Neural progenitor cell (in vitro differentiated cells): ENCODE measurements around the gene ZNF343. TPM values are rescaled to one million over a fixed set of nuclear protein-coding genes. Genes with fewer than 3 reads are reported as not detected.

Experiments used
- DNase-seq: peaks from one replicate; pipeline ENCODE4 v3.0.0-alpha.2; 2016; ENCODE audit warnings: low spot score
- H2AFZ ChIP-seq: fragments of 200-600 bp; sonication (generic); replicated peaks from 2 replicates; pipeline ENCODE4 v1.6.1; 2016; ENCODE audit warnings: antibody characterized with exemption
- H3F3A ChIP-seq: fragments of 200-600 bp; sonication (generic); 2 replicates; pipeline ENCODE4 v1.6.1; 2016; ENCODE audit warnings: antibody characterized with exemption, low read depth
- H3K27ac ChIP-seq: fragments of 200-600 bp; sonication (generic); 2 replicates; pipeline ENCODE4 v1.5.1; 2016; ENCODE audit warnings: mild to moderate bottlenecking
- H3K27me3 ChIP-seq: fragments of 200-600 bp; sonication (generic); 2 replicates; pipeline ENCODE4 v1.6.1; 2016; ENCODE audit warnings: mild to moderate bottlenecking, moderate library complexity
- H3K36me3 ChIP-seq: fragments of 200-600 bp; sonication (generic); 2 replicates; pipeline ENCODE4 v1.5.1; 2016
- H3K4me1 ChIP-seq: fragments of 200-600 bp; sonication (generic); 2 replicates; pipeline ENCODE4 v1.6.1; 2016; ENCODE audit warnings: mixed run types
- H3K4me2 ChIP-seq: fragments of 200-600 bp; sonication (generic); 2 replicates; pipeline ENCODE4 v1.6.1; 2016
- H3K4me3 ChIP-seq: fragments of 200-600 bp; sonication (generic); 2 replicates; pipeline ENCODE4 v1.5.1; 2016
- H3K79me2 ChIP-seq: fragments of 200-600 bp; sonication (generic); 2 replicates; pipeline ENCODE4 v1.6.1; 2016; ENCODE audit warnings: low read depth
- H3K9ac ChIP-seq: fragments of 200-600 bp; sonication (generic); 2 replicates; pipeline ENCODE4 v1.6.1; 2016
- H3K9me3 ChIP-seq: fragments of 200-600 bp; sonication (generic); 2 replicates; pipeline ENCODE4 v1.5.1; 2016; ENCODE audit warnings: low read depth
- H4K20me1 ChIP-seq: fragments of 200-600 bp; sonication (generic); 2 replicates; pipeline ENCODE4 v1.6.1; 2016; ENCODE audit warnings: low read depth
- H3K27ac Mint-ChIP-seq: 3 replicates; pipeline ENCODE4 v1.8.0; 2021; ENCODE audit warnings: mixed read lengths
- H3K27me3 Mint-ChIP-seq: 2 replicates; pipeline ENCODE4 v1.8.0; 2022; ENCODE audit warnings: low read depth, mild to moderate bottlenecking, inconsistent platforms, moderate library complexity, mixed read lengths; ENCODE audit not compliant: insufficient read depth
- H3K36me3 Mint-ChIP-seq: 3 replicates; pipeline ENCODE4 v1.8.0; 2021; ENCODE audit warnings: mixed read lengths
- H3K4me1 Mint-ChIP-seq: 3 replicates; pipeline ENCODE4 v1.8.0; 2021; ENCODE audit warnings: mixed read lengths
- H3K4me3 Mint-ChIP-seq: 3 replicates; pipeline ENCODE4 v1.8.0; 2021; ENCODE audit warnings: mild to moderate bottlenecking, moderate library complexity, mixed read lengths
- H3K9me3 Mint-ChIP-seq: 3 replicates; pipeline ENCODE4 v1.8.0; 2020; ENCODE audit warnings: mixed read lengths
- CTCF ChIP-seq: fragments of 200-600 bp; sonication (generic); IDR thresholded peaks from 2 replicates; pipeline ENCODE4 v1.5.1; 2017; ENCODE audit warnings: antibody characterized with exemption, mild to moderate bottlenecking
- EZH2 ChIP-seq: fragments of 200-600 bp; sonication (generic); IDR thresholded peaks from 2 replicates; pipeline ENCODE4 v1.6.1; 2017; ENCODE audit warnings: antibody characterized with exemption, mild to moderate bottlenecking, moderate library complexity
- EZH2phosphoT487 ChIP-seq: fragments of 200-600 bp; sonication (generic); IDR thresholded peaks from 2 replicates; pipeline ENCODE4 v1.6.1; 2017; ENCODE audit warnings: antibody characterized with exemption
- total RNA-seq: library from RNA; depleted of rRNA; stranded (reverse); fragments of >200 nt; gene quantifications from 2 replicates; pipeline ENCODE4 v1.2.3, GENCODE V29; 2015; ENCODE audit warnings: low replicate concordance

The ZNF343 gene
- total RNA-seq, 1 donor from 2014 or later: 7.4 TPM

GRCh38 chr20:2485080-2485479 is 23.6 kb downstream of the ZNF343 start:
- no peaks in the 10 kb centered on the region for H3K4me1 Mint-ChIP-seq
- H3K4me3 ChIP-seq: no peak overlapping the region
- no peaks in the 10 kb centered on the region for H3K27me3 ChIP-seq
- H3K4me1 ChIP-seq: no peaks in the 10 kb centered on the region
- H3K27ac ChIP-seq: no peak overlapping the region
- H2AFZ ChIP-seq: no peak overlapping the region
- no peak for TF ChIP-seq EZH2
- TF ChIP-seq EZH2phosphoT487: no peak
- no peak for TF ChIP-seq CTCF
- no peak overlapping the region for H3K9ac ChIP-seq
- H3K4me2 ChIP-seq: no peak overlapping the region
- no peak for DNase-seq
- H3K27ac Mint-ChIP-seq: no peak overlapping the region
- H3K27me3 Mint-ChIP-seq: no peaks in the 10 kb centered on the region
- no peaks in the 10 kb centered on the region for H3K79me2 ChIP-seq
- peaks cover 25% of the 10 kb centered on the region for H3K36me3 Mint-ChIP-seq
- H3K9me3 Mint-ChIP-seq: no peaks in the 10 kb centered on the region
- H3F3A ChIP-seq: no peaks in the 10 kb centered on the region
- no peaks in the 10 kb centered on the region for H3K9me3 ChIP-seq
- no peaks in the 10 kb centered on the region for H4K20me1 ChIP-seq
- H3K4me3 Mint-ChIP-seq: no peak overlapping the region
- H3K36me3 ChIP-seq: no peaks in the 10 kb centered on the region

GRCh38 chr20:2483504-2483903 is 25.2 kb downstream of the ZNF343 start:
- no peaks in the 10 kb centered on the region for H3K4me1 ChIP-seq
- H3K4me1 Mint-ChIP-seq: no peaks in the 10 kb centered on the region
- no peaks in the 10 kb centered on the region for H3K27me3 ChIP-seq
- no peak overlapping the region for H3K27ac ChIP-seq
- H3K27ac Mint-ChIP-seq: no peak overlapping the region
- H3K79me2 ChIP-seq: no peaks in the 10 kb centered on the region
- peaks cover 31% of the 10 kb centered on the region for H3K36me3 Mint-ChIP-seq
- no peak for TF ChIP-seq EZH2phosphoT487
- no peak for TF ChIP-seq CTCF
- TF ChIP-seq EZH2: no peak
- H3K4me2 ChIP-seq: no peak overlapping the region
- no peak overlapping the region for H3K4me3 ChIP-seq
- H3K9me3 Mint-ChIP-seq: no peaks in the 10 kb centered on the region
- no peaks in the 10 kb centered on the region for H3K36me3 ChIP-seq
- H3K4me3 Mint-ChIP-seq: no peak overlapping the region
- H4K20me1 ChIP-seq: no peaks in the 10 kb centered on the region
- no peaks in the 10 kb centered on the region for H3F3A ChIP-seq
- H3K27me3 Mint-ChIP-seq: peaks cover 3% of the 10 kb centered on the region
- DNase-seq: no peak
- H2AFZ ChIP-seq: no peak overlapping the region
- H3K9me3 ChIP-seq: no peaks in the 10 kb centered on the region
- no peak overlapping the region for H3K9ac ChIP-seq

- H3K4me2 ChIP-seq: no peak overlapping the region
- DNase-seq: no peak
- H3K79me2 ChIP-seq: no peaks in the 10 kb centered on the region
- H3K9me3 Mint-ChIP-seq: no peaks in the 10 kb centered on the region
- peaks cover 3% of the 10 kb centered on the region for H3K27me3 Mint-ChIP-seq
- no peak overlapping the region for H3K4me3 ChIP-seq
- H3K4me1 ChIP-seq: no peaks in the 10 kb centered on the region
- H3K4me3 Mint-ChIP-seq: no peak overlapping the region
- no peaks in the 10 kb centered on the region for H3F3A ChIP-seq
- H3K27me3 ChIP-seq: no peaks in the 10 kb centered on the region
- H3K36me3 Mint-ChIP-seq: peaks cover 34% of the 10 kb centered on the region
- no peak overlapping the region for H2AFZ ChIP-seq
- no peak for TF ChIP-seq EZH2phosphoT487
- TF ChIP-seq EZH2: no peak
- no peak for TF ChIP-seq CTCF
- no peak overlapping the region for H3K9ac ChIP-seq
- no peak overlapping the region for H3K27ac Mint-ChIP-seq
- H3K27ac ChIP-seq: no peak overlapping the region
- H4K20me1 ChIP-seq: no peaks in the 10 kb centered on the region
- no peaks in the 10 kb centered on the region for H3K36me3 ChIP-seq
- H3K9me3 ChIP-seq: no peaks in the 10 kb centered on the region
- H3K4me1 Mint-ChIP-seq: no peaks in the 10 kb centered on the region
Observed at GRCh38 chr20:2480381-2480780, 28.3 kb downstream of the ZNF343 start.
